Measurements from ENCODE around the gene BRI3BP.

Gene BRI3BP, protein sequence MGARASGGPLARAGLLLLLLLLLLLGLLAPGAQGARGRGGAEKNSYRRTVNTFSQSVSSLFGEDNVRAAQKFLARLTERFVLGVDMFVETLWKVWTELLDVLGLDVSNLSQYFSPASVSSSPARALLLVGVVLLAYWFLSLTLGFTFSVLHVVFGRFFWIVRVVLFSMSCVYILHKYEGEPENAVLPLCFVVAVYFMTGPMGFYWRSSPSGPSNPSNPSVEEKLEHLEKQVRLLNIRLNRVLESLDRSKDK

DNA sequence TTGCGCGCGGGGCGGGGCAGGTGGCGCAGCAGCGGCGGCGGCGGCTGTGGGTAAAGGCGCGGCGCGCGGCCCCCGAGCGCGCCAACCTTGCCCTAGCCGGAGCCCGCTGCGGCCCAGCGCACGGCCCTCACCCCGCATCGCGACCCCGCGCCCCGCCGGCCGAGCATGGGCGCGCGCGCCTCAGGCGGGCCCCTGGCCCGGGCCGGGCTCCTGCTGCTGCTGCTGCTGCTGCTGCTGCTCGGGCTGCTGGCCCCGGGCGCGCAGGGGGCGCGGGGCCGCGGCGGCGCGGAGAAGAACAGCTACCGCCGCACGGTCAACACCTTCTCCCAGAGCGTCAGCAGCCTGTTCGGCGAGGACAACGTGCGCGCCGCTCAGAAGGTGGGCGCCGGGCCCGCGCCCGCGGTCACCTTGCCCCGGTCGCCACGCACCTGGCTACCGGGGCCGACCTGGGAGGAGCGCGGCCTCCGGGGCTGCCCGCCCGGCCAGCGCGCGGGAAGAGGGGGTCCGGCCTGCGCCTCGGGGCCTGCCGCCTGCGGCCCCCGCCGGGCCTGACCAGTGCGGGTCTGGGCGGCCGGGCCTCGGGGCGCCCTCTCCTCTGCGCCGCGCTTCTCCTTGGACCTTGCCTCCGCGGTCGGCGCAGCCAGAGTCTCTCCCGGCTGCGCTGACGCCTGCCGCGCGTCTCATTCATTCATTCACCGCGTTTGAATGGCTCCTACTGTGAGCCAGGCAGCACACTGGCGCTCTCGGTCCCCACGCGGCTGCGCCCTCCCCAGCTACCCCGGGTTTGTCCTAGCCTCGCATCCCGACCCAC, at the start of gene BRI3BP:
Gene BRI3BP, plus strand, starts transcription at position 20 of the 811 bp plus-strand sequence. Its CDS starts 146 bp downstream, at position 166.
- DNase-seq (ENCODE audit: low read depth), result peak; percentile 28

DNA sequence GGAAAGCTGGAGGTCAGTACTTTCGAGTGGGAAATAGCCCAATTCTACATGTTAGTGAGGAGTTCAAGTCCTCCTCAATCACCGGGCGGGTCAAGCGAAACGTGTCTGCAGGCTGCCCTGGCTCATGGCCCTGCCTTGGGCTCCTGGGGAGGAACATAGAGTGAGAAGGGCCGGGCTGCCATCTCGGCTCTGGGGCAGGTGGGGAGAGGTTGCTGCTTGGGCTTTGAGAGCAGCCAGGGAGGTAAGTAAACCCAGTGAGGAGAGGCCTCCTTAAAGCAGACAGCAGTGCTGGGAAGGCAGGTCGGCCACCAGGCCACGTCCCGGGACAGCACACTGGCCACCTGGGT, 47.0 kb upstream of the BRI3BP start:
- no peak for DNase-seq (ENCODE audit: low read depth)

DNA sequence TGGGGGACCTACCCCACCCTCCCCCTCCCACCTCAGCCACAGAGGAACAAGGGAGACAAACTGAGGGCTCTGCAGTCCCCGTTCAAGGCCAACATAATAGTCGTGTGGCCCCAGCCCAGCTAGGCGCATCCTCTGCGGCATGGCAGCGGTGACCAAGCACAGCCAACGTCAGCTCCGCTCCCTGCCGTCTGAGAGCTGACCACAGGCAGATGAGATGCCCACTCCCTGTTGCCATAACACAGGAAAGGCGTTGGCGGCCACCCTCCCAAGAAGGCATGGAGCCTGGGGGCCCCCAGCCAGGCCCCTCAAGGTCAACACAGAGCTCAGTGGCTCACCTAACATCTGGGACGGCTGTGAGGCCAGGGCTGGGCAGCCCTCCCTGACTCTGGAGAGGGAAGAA, 46.4 kb upstream of the BRI3BP start:
- no peak for DNase-seq (ENCODE audit: low read depth)

DNA sequence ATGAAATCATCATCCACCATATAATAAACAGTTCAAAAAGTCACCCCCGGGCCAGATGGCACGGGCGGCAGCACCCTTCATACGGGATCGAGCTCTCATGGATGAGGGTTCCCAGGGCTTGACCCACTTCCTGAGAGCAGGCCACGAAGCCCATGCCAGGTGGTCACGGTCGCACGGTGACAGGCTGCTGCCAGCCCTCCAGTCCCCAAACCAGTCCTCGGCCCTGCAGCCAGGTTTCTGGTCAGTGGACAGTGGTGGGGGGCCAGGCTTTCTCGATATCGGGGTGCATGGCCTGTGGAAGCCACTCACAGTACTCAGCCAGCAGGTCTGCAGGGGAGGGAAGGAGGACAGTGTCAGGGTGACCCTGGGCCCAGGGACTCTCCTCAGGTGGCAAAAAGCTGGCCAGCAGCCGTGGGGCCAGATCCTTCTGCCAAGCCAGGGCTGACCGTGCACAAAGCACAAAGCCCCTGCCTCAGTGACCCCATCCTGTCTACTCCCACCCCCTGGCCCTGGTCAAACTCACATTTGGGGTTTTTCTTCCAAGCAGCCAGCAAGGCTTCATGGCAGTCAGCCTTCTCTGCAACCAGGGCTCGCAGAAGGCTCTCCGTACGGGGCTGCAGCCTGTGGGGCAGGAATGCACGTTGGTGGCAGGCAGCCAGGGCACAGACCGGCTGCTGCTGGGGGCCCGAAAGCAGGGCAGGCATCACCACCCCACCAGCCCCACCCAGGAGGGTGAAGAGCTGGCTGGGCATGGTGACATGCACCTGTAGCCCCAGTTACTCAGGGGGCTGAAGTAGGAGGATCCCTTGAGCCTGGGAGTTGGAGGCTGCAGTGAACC, 45.7 kb upstream of the BRI3BP start:
- no peak for DNase-seq (ENCODE audit: low read depth)

DNA sequence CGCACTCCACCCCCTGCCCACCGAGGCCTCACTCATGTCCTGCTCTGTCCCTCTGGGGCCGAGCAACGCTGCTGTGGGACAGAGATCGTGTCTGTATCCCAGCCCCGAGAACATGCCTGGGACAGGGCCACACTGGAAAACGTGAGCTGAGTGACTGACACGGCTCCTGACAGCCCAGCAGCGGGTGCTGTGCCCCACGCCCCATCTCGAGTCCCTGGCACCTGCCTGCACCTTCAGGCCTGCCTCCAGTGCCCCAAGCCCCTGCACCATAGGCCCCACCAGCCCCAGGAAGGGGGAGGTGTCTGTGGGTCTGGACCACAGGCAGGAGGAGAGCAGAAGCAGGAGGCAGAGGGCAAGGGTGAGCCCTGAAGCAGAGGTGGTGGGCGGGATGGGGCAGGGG, 44.4 kb upstream of the BRI3BP start:
- no peak for DNase-seq (ENCODE audit: low read depth)

DNA sequence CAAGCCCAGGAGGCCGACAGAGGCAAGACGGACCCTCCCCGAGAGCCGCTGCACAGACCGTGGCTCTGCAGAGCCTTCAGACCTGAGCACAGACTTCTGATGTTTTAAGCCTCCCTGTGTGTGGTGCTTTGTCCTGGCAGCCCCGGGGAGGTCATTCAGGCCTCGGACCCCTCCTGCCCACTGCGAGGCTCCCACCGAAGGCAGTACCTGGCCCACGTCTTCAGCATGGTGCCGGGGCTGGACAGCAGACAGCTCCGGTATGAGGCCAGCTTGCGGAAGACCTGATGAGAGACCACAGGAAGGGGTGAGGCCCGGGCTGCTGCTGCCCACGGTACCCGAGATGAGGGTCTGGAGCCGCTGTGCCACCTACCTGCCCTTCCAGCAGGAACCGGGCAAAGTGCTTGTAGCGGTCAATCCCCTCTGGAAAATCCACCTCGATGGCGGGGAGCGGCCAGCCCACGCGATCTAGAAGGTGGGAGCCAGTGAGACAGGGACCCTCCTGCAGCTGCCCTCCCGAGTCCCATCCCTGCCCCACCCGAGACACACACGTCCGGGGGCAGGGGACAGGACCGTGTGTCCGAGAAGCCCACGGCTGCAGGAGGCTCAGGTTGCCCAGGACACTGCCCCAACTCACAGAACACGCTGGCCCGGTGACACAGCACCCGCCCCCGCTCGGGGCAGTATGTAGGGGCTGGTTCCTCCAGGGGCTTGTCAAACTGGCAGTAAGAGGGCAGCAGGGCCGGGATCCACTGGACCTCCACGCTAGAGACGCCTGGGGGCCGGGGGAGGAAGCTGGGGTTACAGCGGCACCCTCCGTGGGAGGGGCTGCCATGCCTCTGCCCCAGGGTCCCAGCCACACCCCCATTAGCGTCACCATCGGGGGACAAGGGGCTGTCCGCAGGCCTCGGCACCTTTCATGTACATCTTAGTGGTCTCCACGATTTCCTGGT, 43.4 kb upstream of the BRI3BP start:
- no peak for DNase-seq (ENCODE audit: low read depth)

DNA sequence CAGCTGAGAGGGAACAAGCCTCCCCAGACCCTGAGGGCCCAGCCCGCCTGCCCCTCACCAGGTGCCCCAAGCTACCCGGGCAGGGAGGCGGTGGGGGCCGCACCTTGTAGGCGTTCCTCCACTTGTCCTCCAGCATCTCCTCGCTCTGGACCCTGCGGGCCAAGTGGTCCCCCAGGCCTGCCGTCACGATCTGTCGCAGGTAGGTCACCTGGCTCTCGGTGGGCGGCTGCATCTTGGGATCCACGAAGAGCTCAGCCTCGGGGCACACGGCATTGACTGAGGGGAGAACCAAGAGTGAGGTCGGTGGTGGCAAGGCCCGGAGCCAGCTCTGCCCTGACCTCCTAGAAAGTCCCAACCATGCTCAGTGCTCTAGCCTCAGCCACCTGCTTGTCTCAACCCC, 41.1 kb upstream of the BRI3BP start:
- DNase-seq (ENCODE audit: low read depth), result no peak

DNA sequence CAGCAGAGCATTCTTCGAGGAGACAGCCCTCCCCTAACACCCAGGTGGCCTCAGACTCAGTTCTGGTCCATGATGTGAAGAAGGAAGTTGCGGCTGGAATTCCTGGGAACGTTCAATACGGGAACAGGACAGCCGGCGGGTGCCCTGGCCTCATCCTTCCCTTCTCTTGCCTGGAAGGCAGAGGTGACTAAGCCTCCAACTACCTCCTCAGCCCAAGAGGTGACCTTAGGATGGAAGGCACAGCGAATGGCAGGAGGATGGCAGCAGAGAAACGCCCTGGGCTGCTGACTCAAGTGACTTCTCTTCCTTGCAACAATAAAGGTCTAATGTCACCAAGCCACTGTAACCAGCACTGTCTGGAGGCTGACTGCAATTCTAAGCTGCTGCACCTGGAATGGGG, 40.6 kb upstream of the BRI3BP start:
- DNase-seq (ENCODE audit: low read depth), result no peak

DNA sequence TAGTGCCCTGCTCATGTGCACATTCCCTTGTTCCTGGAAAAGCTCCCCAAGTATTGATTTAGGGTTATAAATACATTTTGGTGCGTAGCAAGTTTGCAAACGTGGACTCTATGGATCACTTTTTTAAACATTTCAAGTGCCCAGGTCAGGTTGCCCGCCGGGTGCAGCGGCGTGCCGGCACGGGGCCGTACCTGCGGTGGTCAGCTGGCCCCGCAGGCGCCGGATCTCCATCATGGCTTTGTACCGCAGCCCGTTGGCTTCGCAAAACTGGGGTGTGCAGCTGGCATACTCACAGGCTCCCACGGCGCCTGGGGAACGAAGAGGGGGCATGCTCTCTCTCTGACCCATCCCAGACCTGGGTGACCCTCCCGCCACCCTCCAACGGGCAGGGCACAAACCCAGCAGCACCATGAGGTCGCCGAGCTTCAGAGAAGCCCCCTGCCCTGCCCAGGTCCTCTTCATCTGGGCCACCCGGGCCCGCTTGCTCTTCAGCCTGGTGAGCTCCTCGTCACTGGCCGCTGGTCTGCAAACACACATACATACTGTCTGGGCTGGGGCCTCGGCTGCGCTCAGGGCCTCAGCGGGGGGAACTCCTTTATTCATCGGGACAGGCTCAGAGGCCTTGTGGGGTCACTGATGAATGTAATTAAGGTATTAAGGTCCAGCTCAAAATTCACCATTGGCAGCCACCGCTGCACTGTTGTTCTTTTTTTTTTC, 39.6 kb upstream of the BRI3BP start:
- no peak for DNase-seq (ENCODE audit: low read depth)

DNA sequence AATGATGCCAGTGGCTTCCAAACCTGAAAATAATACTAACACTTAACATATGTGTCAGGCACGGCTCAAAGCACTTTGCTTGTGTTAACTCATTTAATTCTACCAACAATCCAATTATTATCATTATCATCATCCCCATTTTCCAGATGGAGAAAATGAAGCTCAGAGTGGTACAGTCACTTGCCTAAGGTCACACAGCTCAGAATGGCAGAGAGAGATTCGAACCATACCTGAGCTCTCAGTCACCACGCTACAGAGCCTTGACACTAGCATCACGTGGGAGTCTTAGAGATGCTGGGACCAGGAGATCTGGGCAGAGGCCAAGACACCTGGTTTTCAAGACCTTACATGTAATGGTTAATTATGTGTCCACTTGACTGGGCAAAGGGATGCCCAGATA, 38.7 kb upstream of the BRI3BP start:
- no peak for DNase-seq (ENCODE audit: low read depth)

DNA sequence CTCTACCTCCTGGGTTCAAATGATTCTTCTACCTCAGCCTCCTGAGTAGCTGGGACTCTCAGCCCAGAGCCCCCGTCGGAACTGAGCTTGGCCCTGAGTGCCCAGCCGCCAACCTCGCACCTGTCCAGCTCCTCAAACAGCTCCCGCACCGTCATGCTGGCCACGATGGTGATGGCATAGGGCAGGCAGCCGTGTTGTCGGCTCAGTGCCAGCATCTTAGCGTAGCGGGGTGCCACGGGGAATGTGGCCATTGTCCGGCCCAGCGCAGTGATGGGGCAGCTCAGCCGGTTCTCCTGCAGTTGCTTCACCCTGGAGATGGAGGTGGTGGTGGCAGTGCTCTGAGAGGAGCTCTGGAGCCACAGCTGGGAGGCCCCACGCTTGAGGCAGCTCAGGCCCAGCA, 36.9 kb upstream of the BRI3BP start:
- no peak for DNase-seq (ENCODE audit: low read depth)

DNA sequence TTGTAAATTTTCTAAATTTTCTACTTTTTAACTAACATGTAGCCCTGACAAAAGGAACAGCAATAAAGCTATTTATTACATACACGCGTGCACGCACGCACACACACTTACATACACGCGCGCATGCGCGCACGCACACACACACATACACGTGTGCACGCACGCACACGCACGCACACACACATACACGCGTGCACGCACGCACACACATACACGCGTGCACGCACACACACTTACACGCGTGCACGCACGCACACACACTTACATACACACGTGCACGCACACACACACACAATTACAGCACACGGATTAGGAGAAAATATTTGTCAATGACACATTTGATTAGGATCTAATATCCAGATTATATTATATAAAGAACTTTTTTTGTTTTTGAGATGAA, 32.4 kb upstream of the BRI3BP start:
- DNase-seq (ENCODE audit: low read depth), result no peak

DNA sequence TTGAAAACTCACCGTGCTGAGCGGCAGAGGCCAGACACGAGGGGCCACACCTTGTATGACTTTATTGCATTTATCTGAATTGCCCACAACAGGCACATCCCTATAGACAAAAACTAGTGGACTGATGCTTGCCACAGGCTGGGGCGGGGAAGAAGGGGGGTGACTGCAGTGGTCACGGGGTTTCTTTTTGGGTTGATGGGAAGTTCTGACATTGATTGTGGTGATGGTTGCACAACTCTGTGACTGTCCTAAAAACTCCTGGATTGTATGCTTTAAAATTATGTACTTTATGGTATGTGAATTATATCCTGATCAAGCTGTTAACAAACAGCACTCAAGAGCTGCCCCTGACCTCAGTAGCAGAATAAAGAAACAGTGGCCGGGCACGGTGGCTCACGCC, 30.2 kb upstream of the BRI3BP start:
- no peak for DNase-seq (ENCODE audit: low read depth)

DNA sequence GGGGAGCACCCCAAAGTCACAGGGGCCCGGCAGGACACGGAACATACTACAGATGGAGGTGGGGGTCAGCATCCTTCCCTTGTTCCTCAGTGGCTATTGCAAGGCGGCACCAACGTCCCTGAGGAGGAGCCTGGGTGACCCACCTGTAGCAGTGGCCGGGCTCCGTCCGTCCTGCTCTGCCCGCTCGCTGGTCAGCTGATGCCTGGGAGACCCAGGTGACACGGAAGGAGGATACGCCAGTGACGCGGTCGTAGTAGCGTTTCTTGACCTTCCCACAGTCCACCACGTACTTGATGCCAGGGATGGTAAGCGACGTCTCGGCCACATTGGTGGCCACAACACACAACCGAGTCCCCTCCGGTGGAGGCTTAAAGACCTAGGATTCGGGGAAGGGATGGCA, 29.2 kb upstream of the BRI3BP start:
- no peak for DNase-seq (ENCODE audit: low read depth)

DNA sequence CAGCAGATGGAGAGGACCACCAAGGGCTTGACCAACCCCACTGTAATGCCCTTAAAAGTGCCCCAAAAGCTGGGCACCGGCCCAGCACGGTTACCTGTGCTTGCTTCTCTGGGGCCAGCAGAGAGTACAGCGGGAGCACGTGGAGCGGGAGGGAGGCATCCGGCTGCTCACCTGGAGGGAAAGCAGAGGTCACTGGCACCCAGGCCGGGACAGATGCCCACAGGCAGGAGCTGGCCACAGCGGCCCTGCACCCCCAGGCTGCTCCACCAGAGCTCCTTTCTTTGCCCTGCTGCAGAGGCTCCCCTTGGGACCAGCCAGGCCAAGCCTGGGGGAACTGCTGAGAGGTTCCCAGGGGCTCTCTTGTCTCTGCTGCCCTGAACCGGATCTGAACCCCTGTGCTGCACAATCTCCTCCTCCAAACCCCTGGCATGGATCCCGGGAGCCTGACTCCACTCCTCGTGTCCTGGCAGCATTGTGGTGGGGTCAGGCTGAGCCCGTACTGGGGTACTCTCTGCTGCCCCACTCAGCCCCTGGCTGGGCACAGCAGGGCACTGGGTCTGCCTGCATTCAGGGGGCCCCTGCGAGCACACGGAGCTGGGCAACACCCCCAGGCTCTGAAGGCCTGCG, 28.5 kb upstream of the BRI3BP start:
- DNase-seq (ENCODE audit: low read depth), result no peak

DNA sequence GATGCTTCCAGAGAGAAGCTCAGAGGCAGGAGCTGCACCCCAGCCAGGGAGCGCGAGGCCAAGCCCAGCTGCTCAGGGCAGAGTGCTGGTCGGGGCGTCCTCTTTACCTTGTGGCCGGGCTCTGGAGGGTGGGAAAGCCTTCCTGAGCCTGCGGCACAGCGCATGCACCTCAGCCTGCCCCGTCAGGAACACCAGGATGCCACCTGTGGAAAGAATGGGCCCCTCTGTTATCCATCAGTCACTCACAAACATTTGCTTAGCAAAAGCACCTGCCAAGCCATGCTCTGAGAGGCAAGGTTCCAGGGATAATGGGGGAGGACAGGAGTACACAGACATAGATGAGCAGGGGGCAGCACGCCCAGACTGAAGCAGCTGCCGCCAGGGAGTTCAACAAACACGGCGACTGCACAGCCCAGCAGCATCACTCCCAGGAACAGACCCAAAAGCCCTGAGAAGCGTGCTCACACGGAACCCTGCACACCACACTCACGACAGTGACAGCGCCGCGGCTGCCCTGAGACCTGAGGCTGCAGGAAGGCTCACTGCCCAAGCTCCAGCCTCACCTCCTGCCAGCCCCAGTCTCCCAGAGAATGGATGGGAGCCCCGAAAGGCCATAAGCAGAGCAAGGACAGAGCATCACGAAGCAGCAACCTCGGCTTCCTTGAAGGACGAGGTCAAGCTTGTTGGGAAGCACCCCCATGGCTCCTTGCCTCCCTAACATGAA, 26.3 kb upstream of the BRI3BP start:
- DNase-seq (ENCODE audit: low read depth), result no peak

DNA sequence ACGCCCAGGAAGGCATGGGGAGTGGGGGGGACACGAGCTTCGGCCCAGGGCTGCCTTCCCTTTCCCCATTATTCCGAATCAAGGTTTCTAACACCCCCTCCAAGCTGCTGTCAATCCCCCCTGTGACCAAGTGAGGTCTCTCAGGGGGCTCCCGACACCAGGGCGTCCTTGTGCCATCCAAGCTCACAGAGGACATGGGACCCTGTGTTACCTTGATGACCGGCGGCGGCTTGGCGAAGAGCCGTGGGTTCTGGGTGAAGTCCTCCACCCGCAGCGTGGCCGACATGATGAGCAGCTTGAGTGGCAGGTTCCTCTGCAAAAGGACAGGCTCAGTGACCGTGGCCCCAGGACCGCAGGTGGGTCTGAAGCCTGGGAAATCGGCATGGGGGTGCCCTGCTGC, 24.8 kb upstream of the BRI3BP start:
- no peak for DNase-seq (ENCODE audit: low read depth)

DNA sequence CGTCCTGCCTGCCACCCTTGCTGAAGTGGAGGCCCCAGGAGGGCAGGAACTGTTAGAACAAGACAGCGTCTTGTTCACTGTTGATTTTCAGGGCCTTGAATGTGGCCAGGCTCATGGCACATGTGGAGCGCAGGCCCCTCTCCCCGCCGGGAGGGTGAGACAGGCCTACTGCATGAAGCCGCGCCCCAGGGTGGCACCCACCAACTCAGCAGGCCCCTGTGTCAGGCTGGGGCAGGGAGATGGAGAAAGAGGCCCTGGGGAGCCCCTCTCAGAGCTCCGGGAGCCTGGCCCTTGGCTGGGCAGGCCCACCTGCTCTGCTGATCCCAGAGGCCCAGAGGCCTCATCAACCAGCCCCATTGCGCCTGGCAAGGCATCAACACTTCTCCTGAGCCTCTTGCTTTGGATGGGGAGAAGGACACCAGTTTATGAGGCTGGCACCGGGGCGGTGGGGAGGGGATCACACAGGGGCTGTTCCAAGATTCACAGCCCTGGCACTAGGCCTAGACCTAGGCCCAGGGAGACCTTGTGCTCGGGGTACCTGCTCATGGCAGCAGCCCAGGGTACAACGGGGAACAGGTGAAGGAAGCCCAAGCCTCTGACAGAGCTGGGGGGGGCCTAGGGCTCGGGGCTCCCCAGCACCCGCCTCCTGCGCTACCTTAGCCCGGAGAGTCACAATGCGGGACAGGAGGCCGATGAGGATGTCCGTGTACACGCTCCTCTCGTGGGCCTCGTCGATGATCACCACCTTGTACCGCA, 22.6 kb upstream of the BRI3BP start:
- no peak for DNase-seq (ENCODE audit: low read depth)

DNA sequence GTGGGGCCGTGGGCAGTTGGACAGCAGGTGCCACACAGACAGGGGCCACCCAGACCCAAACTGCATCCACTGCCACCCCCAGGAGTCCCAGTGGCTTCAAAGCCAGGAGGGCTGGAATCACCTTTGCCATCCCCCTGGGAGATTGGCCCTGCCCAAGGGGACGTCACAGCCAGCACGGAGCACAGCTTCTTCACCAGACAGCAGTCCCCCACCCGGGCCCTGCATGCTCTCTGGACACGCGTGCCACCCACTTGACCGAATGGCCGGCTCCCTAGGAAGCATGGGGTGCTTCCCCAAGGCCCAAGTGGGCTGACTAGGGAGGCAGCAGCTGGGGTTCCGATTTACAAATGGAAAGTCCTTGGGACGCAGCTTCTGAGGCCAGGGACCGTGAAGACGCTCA, 21.8 kb upstream of the BRI3BP start:
- no peak for DNase-seq (ENCODE audit: low read depth)
